ENCODE data around the gene TNKS1BP1.

Gene TNKS1BP1

GRCh38 chr11:57330029-57330428, 5.3 kb upstream of the TNKS1BP1 start:
- no peak for FAIRE-seq

GRCh38 chr11:57327721-57328120, 3.0 kb upstream of the TNKS1BP1 start:
- no peak for FAIRE-seq

- no peak for FAIRE-seq
Observed at GRCh38 chr11:57325735-57326048, 940 bp upstream of the TNKS1BP1 start.

- no peak for FAIRE-seq
Observed at GRCh38 chr11:57324154-57324885, 432 bp downstream of the TNKS1BP1 start.

- no peak for FAIRE-seq
Observed at GRCh38 chr11:57323855-57324153, 948 bp downstream of the TNKS1BP1 start.

GRCh38 chr11:57323167-57323854, 1.4 kb downstream of the TNKS1BP1 start:
- FAIRE-seq: no peak

- FAIRE-seq: peak; percentile 95
Observed at GRCh38 chr11:57322256-57323166, 2.2 kb downstream of the TNKS1BP1 start.

GRCh38 chr11:57321388-57322255, 3.1 kb downstream of the TNKS1BP1 start:
- FAIRE-seq: no peak

GRCh38 chr11:57320719-57321387, 3.9 kb downstream of the TNKS1BP1 start:
- FAIRE-seq: no peak

- no peak for FAIRE-seq
Observed at GRCh38 chr11:57320067-57320718, 4.6 kb downstream of the TNKS1BP1 start.

GRCh38 chr11:57318178-57318577, 6.6 kb downstream of the TNKS1BP1 start:
- no peak for FAIRE-seq

GRCh38 chr11:57316017-57316416, 8.7 kb downstream of the TNKS1BP1 start:
- FAIRE-seq: no peak

- no peak for FAIRE-seq
Observed at GRCh38 chr11:57315491-57315890, 9.3 kb downstream of the TNKS1BP1 start.

GRCh38 chr11:57314221-57314973, 10.4 kb downstream of the TNKS1BP1 start:
- no peak for FAIRE-seq

GRCh38 chr11:57313788-57314135, 11.0 kb downstream of the TNKS1BP1 start:
- no peak for FAIRE-seq

GRCh38 chr11:57313071-57313787, 11.5 kb downstream of the TNKS1BP1 start:
- FAIRE-seq: no peak

GRCh38 chr11:57312511-57313021, 12.2 kb downstream of the TNKS1BP1 start:
- FAIRE-seq: no peak

GRCh38 chr11:57311109-57311936, 13.4 kb downstream of the TNKS1BP1 start:
- peak; percentile 89 for FAIRE-seq

- no peak for FAIRE-seq
Observed at GRCh38 chr11:57310630-57311086, 14.1 kb downstream of the TNKS1BP1 start.
